COLO829 (cell line): Measurements from ENCODE around the gene MXRA7.
A peak's percentile ranks its signal among the peaks of the same experiment; 100 is the strongest.
"Not testable (repeated sequence)": the region's sequence is repeated elsewhere in the genome, so short reads cannot be mapped to it uniquely, and the experiment has no call there.

Experiments used
- DNase-seq: peaks from one replicate; pipeline ENCODE4 v3.0.0; 2012; ENCODE audit warnings: low spot score

The MXRA7 gene

GRCh38 chr17:76735586-76736348, 25.0 kb upstream of the MXRA7 start:
- no peak for DNase-seq

GRCh38 chr17:76735006-76735405, 24.2 kb upstream of the MXRA7 start:
- no peak for DNase-seq

GRCh38 chr17:76734080-76734840, 23.5 kb upstream of the MXRA7 start:
- DNase-seq: no peak

DNA sequence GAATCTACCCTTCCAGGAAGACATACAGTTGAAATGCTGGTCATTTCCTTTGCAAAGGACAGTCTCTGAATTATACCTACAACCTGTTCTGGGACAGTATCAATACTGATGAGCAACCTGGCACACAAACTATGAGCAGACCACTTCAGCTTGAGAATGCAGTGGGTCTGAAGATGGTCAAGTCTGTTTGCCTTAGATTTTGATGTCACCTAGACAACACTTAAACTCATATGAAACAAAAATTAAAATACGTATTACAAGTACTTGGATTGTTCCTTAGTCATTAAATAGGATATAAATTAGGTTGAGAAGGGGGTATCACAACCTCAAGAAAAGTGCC, 22.8 kb upstream of the MXRA7 start:
- no peak for DNase-seq

DNA sequence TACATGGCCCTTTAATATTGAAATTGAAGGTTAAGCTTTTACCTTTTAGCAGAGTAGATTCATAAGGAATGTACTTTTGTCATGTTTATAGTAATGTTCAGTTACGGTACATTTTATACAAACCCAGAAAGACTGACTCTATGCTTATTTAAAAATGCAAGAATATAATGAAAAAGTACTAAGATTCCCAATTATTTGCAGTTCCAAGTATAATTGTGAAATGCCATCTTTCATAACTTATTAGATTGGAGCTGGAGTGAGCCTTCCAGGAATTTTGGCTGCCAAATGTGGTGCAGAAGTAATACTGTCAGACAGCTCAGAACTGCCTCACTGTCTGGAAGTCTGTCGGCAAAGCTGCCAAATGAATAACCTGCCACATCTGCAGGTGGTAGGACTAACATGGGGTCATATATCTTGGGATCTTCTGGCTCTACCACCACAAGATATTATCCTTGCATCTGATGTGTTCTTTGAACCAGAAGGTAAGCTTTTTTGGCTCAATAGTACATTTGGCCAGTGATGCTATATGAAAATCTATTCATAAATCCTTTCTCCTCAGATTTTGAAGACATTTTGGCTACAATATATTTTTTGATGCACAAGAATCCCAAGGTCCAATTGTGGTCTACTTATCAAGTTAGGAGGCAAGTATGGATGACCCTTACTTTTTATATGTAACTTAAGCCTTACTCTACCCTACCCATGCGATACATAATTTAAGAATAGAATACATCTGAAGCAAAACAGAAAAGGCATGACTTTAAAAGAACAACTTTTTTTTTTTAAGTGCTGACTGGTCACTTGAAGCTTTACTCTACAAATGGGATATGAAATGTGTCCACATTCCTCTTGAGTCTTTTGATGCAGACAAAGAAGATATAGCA, 22.2 kb upstream of the MXRA7 start:
- no peak for DNase-seq

GRCh38 chr17:76731800-76732733, 21.3 kb upstream of the MXRA7 start:
- not testable (repeated sequence) for DNase-seq

DNA sequence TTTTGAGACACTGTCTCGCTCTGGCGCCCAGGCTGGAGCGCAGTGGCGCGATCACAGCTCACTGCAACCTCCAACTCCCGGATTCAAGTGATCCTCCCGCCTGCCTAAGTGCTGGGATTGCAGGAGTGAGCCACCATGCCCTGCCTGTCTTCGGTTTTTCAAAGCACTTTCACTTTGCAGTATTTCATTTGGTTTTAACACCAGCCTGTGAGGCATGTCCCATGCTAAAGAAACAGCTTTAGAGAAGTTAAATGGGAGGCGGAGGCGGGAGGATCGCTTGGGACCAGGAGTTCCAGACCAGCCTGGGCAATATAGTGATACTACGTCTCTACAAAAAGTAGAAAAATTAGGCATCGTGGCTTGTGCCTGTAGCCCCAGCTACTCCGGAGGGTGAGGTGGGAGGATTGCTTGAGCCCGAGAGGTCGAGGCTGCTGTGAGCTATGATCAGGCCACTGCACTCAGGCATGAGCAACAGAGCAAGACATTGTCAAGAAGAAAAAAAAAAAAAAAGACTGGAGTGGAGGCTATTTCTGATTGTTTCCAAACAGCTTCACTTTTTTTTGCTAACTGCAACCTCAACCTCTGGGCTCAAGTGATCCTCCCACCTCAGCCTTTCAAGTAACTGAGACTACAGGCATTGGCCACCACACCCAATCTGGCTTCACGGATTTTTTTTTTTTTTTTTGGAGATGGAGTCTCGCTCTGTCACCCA, 17.1 kb upstream of the MXRA7 start:
- no peak for DNase-seq

GRCh38 chr17:76726776-76727718, 16.3 kb upstream of the MXRA7 start, which contains the start of gene METTL23:
METTL23 (plus strand) TSS chr17:76726839; CDS start chr17:76729711, 2,872 bp downstream.
- DNase-seq: peak; percentile 74

DNA sequence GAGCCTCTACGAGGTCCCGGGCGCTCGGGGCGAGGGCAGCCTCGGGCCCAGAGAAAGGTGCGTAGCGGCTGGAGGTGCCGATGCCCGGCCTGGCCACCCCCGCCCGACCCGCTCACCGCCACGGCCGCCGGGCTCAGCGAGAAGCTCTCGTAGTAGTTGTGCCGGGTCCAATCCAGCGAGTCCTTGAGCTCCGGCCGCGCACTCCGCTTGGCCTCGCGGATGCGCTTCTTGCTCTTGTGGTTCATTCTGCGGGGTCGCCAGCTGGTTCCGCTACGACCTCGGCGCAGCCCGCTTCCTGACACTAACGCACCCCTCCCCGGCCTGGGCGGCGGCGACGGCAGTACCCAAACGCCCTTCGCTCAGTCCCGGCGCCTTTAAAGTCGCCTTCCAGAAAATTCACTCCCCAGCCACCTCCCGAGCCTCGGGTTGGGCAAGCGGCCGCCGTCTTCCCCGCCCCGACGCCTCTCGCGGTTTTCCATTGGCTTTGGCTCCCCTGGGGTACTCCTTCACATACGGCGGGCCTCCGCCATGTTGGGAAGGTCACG, 15.5 kb upstream of the MXRA7 start, which contains the start of gene JMJD6:
Gene JMJD6, minus strand, starts transcription at position 376 of the 545 bp plus-strand sequence. Its CDS starts 131 bp downstream, at position 245.
- DNase-seq: peak; percentile 95

GRCh38 chr17:76725580-76726230, 14.9 kb upstream of the MXRA7 start:
- no peak for DNase-seq

DNA sequence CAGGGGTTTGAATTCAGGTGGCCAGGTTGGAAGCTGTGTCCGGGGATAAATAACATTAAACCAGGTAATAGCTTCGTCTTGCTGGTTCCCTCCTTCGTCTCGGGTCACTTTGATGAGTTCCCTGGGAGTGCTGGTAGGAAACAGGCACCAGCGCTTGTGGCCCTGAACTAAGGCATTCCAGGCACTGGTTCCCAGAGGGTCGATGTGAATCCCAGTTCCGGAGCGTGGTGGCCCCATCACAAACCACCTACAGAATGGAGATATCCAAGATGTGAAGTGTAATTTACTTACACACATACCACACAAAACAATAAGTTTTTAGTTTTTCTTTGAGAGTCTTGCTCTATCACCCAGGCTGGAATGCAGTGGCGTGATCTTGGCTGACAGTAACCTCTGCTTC, 13.0 kb upstream of the MXRA7 start:
- no peak for DNase-seq

DNA sequence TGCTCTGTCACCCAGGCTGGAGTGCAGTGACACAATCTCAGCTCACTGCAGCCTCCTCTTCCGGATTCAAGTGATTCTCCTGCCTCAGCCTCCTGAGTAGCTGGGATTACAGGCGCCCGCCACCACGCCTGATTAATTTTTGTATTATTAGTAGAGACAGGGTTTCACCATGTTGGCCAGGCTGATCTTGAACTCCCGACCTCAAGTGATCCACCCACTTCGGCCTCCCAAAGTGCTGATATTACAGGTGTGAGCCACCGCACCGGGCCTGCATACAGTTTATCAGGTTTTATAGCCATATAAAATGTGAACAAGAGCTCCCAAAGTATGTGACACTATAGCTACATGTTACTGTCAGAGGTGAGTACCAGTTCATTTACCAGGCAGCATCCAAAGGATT, 12.2 kb upstream of the MXRA7 start:
- not testable (repeated sequence) for DNase-seq

- DNase-seq: no peak
These were observed 11.5 kb upstream of the MXRA7 start for GRCh38 chr17:76722279-76722678.

GRCh38 chr17:76721463-76721862, 10.7 kb upstream of the MXRA7 start:
- no peak for DNase-seq

- DNase-seq: no peak
These were observed 10.2 kb upstream of the MXRA7 start for GRCh38 chr17:76720941-76721340.

DNA sequence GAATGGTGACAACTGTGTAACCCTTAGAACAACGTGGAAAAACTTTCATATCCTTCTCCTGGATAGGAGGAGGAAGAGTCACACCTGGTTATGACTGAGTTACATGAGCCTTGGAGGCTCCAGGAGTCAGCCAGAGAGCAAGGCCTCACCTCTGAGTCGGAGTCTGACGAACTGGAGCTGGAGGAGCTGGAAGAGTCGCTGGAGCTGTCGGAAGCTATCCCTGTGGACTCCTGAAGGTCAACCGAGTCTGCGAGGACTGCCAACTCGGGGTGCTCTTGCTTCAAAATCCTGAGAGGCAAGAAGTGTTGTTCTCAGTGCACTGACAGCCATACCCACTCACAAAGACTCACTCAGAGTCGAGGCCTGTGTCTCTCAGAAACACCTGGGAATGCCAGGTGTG, 9.4 kb upstream of the MXRA7 start:
- DNase-seq: no peak

DNA sequence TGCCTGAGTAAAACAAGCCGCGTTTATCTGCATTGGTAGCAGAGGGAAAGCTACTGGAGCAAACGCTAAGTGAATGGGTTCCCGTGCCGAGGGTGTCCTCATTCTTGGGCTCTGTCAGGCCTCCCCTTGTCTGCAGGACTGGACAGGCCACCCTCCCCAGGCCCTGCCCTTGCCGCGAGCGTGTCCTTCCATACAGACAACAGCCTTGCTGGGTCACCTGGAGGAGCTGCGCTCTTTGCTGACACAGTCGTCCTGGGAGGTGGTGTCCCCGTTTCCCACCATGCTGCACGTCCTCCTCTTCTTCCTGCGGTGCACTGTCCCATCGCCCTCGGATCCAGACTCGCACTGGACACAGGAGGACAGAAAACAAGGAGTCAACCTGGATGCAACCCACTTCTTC, 7.8 kb upstream of the MXRA7 start:
- DNase-seq: no peak

DNA sequence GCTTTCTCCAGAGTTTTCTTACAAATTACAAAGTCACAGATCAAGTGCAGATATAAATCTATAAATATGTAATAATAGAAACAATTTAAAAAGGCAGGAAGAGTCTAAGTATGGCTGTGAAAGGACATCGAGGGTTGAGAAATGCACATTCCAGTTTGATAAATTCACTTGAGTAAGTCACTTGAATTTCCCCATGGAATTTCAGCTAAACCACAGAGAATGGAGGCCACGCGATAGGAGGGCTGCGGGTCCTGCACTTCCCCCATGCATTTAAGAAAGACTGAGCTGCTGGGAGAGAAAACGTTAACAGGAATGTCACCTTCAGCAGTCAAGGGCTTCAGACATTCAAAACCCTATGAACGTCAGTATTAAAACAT, 6.1 kb upstream of the MXRA7 start:
- DNase-seq: no peak
